ENCODE data around the gene IL20RA. TPM values are rescaled to one million over a fixed set of nuclear protein-coding genes. Genes with fewer than 3 reads are reported as not detected.

The IL20RA gene
- total RNA-seq, 1 experiment from 2014 or later = 3.1 TPM

- no peak for DNase-seq
- Mint-ChIP-seq H3K9me3 (ENCODE audit: low read depth, unreplicated experiment) (no peaks in the 10 kb centered on the region), H3K27me3 (ENCODE audit: unreplicated experiment) (no peaks in the 10 kb centered on the region), H3K36me3 (ENCODE audit: insufficient read depth, unreplicated experiment) (peaks cover 8% of the 10 kb centered on the region), H3K4me3 (ENCODE audit: low read depth, unreplicated experiment) (no peak overlapping the region), H3K27ac (ENCODE audit: unreplicated experiment) (no peak overlapping the region), H3K4me1 (ENCODE audit: low read depth, unreplicated experiment) (peaks cover 19% of the 10 kb centered on the region)
- intact Hi-C loops (cut with micrococcal nuclease; ENCODE audit: unreplicated experiment) = no loop called here
- no peak for TF ChIP-seq CTCF (IDR thresholded peaks at IDR 0.05; ENCODE audit: unreplicated experiment)
- BruUV-seq (replicated peaks) = no TSS peak
- CTCF ChIA-PET = no interaction called here
These were observed 4.4 kb downstream of the IL20RA start for GRCh38 chr6:137040393-137040792.

DNA sequence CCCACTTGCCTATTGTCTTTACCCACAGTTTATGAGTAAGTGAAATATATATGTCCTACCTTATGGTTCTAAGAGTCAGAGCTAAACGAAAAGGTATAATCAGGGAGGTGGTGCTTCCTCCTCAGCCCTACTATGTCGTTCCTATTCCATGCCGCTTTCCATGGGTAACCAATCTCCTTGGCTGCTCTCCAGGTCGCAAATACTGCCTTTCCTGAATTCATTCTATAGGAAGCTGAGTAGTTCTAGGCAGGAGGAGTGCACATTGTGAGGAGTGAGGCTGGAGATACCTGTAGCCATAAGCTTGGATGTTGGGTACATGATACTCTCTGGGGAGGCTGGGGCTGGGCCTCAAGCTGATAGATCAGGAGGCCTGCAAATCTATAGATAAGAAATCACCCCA lies 5.8 kb downstream of the IL20RA start:
- Mint-ChIP-seq H3K9me3 (ENCODE audit: low read depth, unreplicated experiment) (no peaks in the 10 kb centered on the region), H3K36me3 (ENCODE audit: insufficient read depth, unreplicated experiment) (peaks cover 4% of the 10 kb centered on the region), H3K4me3 (ENCODE audit: low read depth, unreplicated experiment) (no peak overlapping the region), H3K4me1 (ENCODE audit: low read depth, unreplicated experiment) (peaks cover 19% of the 10 kb centered on the region), H3K27ac (ENCODE audit: unreplicated experiment) (no peak overlapping the region), H3K27me3 (ENCODE audit: unreplicated experiment) (no peaks in the 10 kb centered on the region)
- TF ChIP-seq CTCF (IDR thresholded peaks at IDR 0.05; ENCODE audit: unreplicated experiment) = no peak
- CTCF ChIA-PET = no interaction called here
- intact Hi-C loops (cut with micrococcal nuclease; ENCODE audit: unreplicated experiment) = no loop called here
- no TSS peak for BruUV-seq (replicated peaks)
- DNase-seq = no peak

DNA sequence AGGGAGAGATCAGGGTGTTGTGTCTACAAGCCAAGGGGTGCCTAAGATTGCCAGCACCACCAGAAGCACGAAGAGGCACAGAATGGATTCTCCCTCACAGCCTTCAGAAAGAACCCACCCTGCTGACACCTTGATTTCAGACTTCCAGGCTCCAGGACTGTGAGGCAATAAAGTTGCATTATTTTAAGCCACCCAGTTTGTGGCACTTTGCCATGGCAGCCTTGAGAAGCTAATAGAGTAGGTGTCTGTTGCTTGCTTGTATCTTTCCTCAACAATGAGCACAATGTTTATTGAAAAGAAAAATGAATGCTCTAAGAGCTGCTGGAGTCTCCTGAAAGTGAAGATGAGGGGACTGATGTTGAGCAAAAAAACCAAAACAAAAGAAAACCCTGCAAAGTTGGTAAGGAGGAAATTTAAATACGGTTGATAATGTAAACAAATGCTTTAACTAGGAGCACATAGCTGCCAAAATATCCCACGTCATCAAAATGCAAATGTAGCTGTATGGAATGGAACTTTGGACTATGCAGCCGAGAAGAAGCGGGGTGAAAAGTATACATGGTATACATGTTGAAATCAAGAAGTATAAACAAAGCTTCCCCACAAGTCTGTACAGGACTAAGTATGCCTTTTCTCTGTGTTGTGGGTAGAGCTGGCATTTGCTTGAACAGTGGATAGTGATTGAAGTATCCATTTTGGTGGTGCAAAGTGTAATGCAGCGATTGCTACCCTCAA lies 8.0 kb downstream of the IL20RA start:
- BruUV-seq (replicated peaks) = no TSS peak
- CTCF ChIA-PET = interaction anchor here (0.9 kb wide), 1 partner anchor 11 kb away, joined by 3 read pairs; no protein-coding TSS in a partner anchor
- Mint-ChIP-seq H3K4me3 (ENCODE audit: low read depth, unreplicated experiment) (no peak overlapping the region), H3K9me3 (ENCODE audit: low read depth, unreplicated experiment) (peaks cover 2% of the 10 kb centered on the region), H3K4me1 (ENCODE audit: low read depth, unreplicated experiment) (peaks cover 19% of the 10 kb centered on the region), H3K36me3 (ENCODE audit: insufficient read depth, unreplicated experiment) (no peaks in the 10 kb centered on the region), H3K27me3 (ENCODE audit: unreplicated experiment) (no peaks in the 10 kb centered on the region), H3K27ac (ENCODE audit: unreplicated experiment) (no peak overlapping the region)
- intact Hi-C loops (cut with micrococcal nuclease; ENCODE audit: unreplicated experiment) = no loop called here
- no peak for TF ChIP-seq CTCF (IDR thresholded peaks at IDR 0.05; ENCODE audit: unreplicated experiment)
- DNase-seq = no peak

DNA sequence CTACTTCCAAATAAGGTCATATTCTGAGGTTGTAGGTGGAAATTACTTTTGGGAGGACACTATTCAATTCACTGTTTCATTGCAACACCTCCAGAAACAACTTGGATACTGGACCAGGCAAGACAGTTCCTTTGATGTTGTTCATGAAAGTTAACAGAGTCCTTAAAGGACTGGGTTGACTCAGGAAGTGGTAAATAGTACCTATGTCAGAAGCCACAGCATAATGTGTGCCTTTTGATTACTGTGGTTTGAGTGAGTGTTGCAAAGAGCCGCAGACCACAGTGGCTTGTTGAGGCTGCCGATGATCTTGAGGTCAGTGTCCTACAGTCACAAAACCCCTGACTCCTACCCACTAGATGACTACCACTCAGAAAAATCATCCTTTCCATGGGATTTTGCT lies 10.9 kb downstream of the IL20RA start:
- CTCF ChIA-PET = no interaction called here
- no peak overlapping the region for H3K4me3 Mint-ChIP-seq (ENCODE audit: low read depth, unreplicated experiment)
- H3K9me3 Mint-ChIP-seq (ENCODE audit: low read depth, unreplicated experiment) = peaks cover 2% of the 10 kb centered on the region
- H3K27ac Mint-ChIP-seq (ENCODE audit: unreplicated experiment) = no peak overlapping the region
- TF ChIP-seq CTCF (IDR thresholded peaks at IDR 0.05; ENCODE audit: unreplicated experiment) = no peak
- peaks cover 19% of the 10 kb centered on the region for H3K4me1 Mint-ChIP-seq (ENCODE audit: low read depth, unreplicated experiment)
- no peaks in the 10 kb centered on the region for H3K36me3 Mint-ChIP-seq (ENCODE audit: insufficient read depth, unreplicated experiment)
- no TSS peak for BruUV-seq (replicated peaks)
- H3K27me3 Mint-ChIP-seq (ENCODE audit: unreplicated experiment) = no peaks in the 10 kb centered on the region
- intact Hi-C loops (cut with micrococcal nuclease; ENCODE audit: unreplicated experiment) = no loop called here
- no peak for DNase-seq
